Measurements from ENCODE around the gene SLC24A5. TPM values are rescaled to one million over a fixed set of nuclear protein-coding genes. Genes with fewer than 3 reads are reported as not detected.

The SLC24A5 gene
- total RNA-seq, 2 experiments from 2014 or later = not detected

GRCh38 chr15:48085591-48085930 is 35.2 kb upstream of the SLC24A5 start:
- no peaks in the 10 kb centered on the region for H3K9me3 ChIP-seq (ENCODE audit: low read length)
- no peaks in the 10 kb centered on the region for H3K36me3 ChIP-seq (ENCODE audit: insufficient read depth, low read length)
- TF ChIP-seq CTCF (conservative IDR thresholded peaks at IDR 0.05; ENCODE audit: low read length) (no peak), EZH2phosphoT487 (IDR thresholded peaks at IDR 0.05; ENCODE audit: borderline replicate concordance, low read depth, low read length) (no peak)
- H4K20me1 ChIP-seq (ENCODE audit: insufficient read depth, low read length) = no peaks in the 10 kb centered on the region
- no peak for DNase-seq (ENCODE audit: low spot score)
- no peak overlapping the region for H3K27ac ChIP-seq (ENCODE audit: low read depth, low read length, poor library complexity, severe bottlenecking)
- no TSS peak for BruUV-seq (replicated peaks)
- H3K9me2 ChIP-seq (ENCODE audit: insufficient read depth, low read length) = no peaks in the 10 kb centered on the region
- no peaks in the 10 kb centered on the region for H3K79me2 ChIP-seq (ENCODE audit: insufficient read depth, low read depth, low read length)
- no peaks in the 10 kb centered on the region for H3K4me1 ChIP-seq (ENCODE audit: insufficient read depth, low read length, poor library complexity, severe bottlenecking)
- CTCF ChIA-PET (ENCODE audit: unreplicated experiment) = no interaction called here
- H3K4me2 ChIP-seq (ENCODE audit: low read length) = no peak overlapping the region
- intact Hi-C loops (cut with micrococcal nuclease; ENCODE audit: unreplicated experiment) = no loop called here
- no peak overlapping the region for H3K4me3 ChIP-seq (ENCODE audit: low read depth, low read length, poor library complexity, severe bottlenecking)
- H2AFZ ChIP-seq (ENCODE audit: low read length) = no peak overlapping the region
- POLR2A ChIA-PET = no interaction called here

DNA sequence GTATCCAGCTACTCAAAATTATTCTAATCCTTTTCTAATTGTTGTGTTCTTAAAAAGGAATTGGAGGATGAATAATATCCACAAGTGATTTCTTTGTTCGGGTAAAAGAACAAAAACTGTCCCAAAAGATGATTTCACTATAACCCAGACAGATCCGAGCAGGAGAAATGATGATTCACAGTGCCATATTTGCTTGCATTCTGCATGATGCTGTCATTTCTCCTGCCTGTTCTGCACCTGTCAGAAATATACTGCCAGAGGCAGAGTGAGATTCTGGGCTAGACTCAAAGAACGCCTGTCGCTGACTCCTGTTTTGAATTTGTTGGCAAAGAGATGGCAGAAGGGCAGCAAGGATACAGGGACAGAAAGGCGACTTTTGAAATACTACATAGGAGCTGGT is 34.7 kb upstream of the SLC24A5 start:
- Histone ChIP-seq H3K27ac (ENCODE audit: low read depth, low read length, poor library complexity, severe bottlenecking) (no peak overlapping the region), H2AFZ (ENCODE audit: low read length) (no peak overlapping the region), H3K79me2 (ENCODE audit: insufficient read depth, low read depth, low read length) (no peaks in the 10 kb centered on the region), H3K4me2 (ENCODE audit: low read length) (no peak overlapping the region), H3K4me1 (ENCODE audit: insufficient read depth, low read length, poor library complexity, severe bottlenecking) (no peaks in the 10 kb centered on the region), H3K4me3 (ENCODE audit: low read depth, low read length, poor library complexity, severe bottlenecking) (no peak overlapping the region), H4K20me1 (ENCODE audit: insufficient read depth, low read length) (no peaks in the 10 kb centered on the region), H3K9me2 (ENCODE audit: insufficient read depth, low read length) (no peaks in the 10 kb centered on the region), H3K9me3 (ENCODE audit: low read length) (no peaks in the 10 kb centered on the region), H3K36me3 (ENCODE audit: insufficient read depth, low read length) (no peaks in the 10 kb centered on the region)
- intact Hi-C loops (cut with micrococcal nuclease; ENCODE audit: unreplicated experiment) = no loop called here
- POLR2A ChIA-PET = no interaction called here
- CTCF ChIA-PET (ENCODE audit: unreplicated experiment) = no interaction called here
- BruUV-seq (replicated peaks) = no TSS peak
- no peak for DNase-seq (ENCODE audit: low spot score)
- TF ChIP-seq EZH2phosphoT487 (IDR thresholded peaks at IDR 0.05; ENCODE audit: borderline replicate concordance, low read depth, low read length) (no peak), CTCF (conservative IDR thresholded peaks at IDR 0.05; ENCODE audit: low read length) (no peak)

DNA sequence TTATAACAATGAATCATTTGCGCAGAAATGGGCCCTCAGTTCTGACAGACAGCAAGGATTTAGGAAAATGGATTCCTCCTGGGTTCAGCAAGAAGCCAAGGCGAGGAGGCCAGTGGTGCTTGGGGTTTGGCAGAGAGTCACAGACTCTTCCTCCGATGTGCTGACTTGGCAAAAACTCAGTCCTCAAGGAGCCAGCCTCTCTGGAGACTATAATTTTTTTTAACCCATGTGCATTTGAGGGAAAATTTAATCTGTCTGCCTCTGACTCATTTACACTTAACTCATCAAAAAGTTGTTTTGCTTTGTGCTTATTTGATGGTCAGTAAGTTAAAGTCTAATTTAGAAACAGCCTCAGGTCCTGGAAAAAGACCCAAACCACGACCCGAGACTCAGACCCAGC is 34.2 kb upstream of the SLC24A5 start:
- DNase-seq (ENCODE audit: low spot score) = no peak
- H3K9me3 ChIP-seq (ENCODE audit: low read length) = no peaks in the 10 kb centered on the region
- H2AFZ ChIP-seq (ENCODE audit: low read length) = no peak overlapping the region
- no peaks in the 10 kb centered on the region for H3K9me2 ChIP-seq (ENCODE audit: insufficient read depth, low read length)
- H3K79me2 ChIP-seq (ENCODE audit: insufficient read depth, low read depth, low read length) = no peaks in the 10 kb centered on the region
- H3K36me3 ChIP-seq (ENCODE audit: insufficient read depth, low read length) = no peaks in the 10 kb centered on the region
- intact Hi-C loops (cut with micrococcal nuclease; ENCODE audit: unreplicated experiment) = no loop called here
- H3K27ac ChIP-seq (ENCODE audit: low read depth, low read length, poor library complexity, severe bottlenecking) = no peak overlapping the region
- ChIA-PET CTCF (ENCODE audit: unreplicated experiment) (no interaction called here), POLR2A (no interaction called here)
- no peak for TF ChIP-seq CTCF (conservative IDR thresholded peaks at IDR 0.05; ENCODE audit: low read length)
- TF ChIP-seq EZH2phosphoT487 (IDR thresholded peaks at IDR 0.05; ENCODE audit: borderline replicate concordance, low read depth, low read length) = no peak
- H3K4me1 ChIP-seq (ENCODE audit: insufficient read depth, low read length, poor library complexity, severe bottlenecking) = no peaks in the 10 kb centered on the region
- H3K4me3 ChIP-seq (ENCODE audit: low read depth, low read length, poor library complexity, severe bottlenecking) = no peak overlapping the region
- BruUV-seq (replicated peaks) = no TSS peak
- no peak overlapping the region for H3K4me2 ChIP-seq (ENCODE audit: low read length)
- H4K20me1 ChIP-seq (ENCODE audit: insufficient read depth, low read length) = no peaks in the 10 kb centered on the region

All from OCI-LY7 (cell line).